ENCODE data around the gene ERO1B.
A peak's percentile ranks its signal among the peaks of the same experiment; 100 is the strongest.

- TF ChIP-seq, protein P1, sequence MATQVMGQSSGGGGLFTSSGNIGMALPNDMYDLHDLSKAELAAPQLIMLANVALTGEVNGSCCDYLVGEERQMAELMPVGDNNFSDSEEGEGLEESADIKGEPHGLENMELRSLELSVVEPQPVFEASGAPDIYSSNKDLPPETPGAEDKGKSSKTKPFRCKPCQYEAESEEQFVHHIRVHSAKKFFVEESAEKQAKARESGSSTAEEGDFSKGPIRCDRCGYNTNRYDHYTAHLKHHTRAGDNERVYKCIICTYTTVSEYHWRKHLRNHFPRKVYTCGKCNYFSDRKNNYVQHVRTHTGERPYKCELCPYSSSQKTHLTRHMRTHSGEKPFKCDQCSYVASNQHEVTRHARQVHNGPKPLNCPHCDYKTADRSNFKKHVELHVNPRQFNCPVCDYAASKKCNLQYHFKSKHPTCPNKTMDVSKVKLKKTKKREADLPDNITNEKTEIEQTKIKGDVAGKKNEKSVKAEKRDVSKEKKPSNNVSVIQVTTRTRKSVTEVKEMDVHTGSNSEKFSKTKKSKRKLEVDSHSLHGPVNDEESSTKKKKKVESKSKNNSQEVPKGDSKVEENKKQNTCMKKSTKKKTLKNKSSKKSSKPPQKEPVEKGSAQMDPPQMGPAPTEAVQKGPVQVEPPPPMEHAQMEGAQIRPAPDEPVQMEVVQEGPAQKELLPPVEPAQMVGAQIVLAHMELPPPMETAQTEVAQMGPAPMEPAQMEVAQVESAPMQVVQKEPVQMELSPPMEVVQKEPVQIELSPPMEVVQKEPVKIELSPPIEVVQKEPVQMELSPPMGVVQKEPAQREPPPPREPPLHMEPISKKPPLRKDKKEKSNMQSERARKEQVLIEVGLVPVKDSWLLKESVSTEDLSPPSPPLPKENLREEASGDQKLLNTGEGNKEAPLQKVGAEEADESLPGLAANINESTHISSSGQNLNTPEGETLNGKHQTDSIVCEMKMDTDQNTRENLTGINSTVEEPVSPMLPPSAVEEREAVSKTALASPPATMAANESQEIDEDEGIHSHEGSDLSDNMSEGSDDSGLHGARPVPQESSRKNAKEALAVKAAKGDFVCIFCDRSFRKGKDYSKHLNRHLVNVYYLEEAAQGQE (IDR thresholded peaks at IDR 0.05; ENCODE audit: insufficient replicate concordance, low read depth) = no peak
- TF ChIP-seq POLR2AphosphoS5 (IDR thresholded peaks at IDR 0.05; ENCODE audit: low read depth) = 0 out of 2 replicates have a peak, but pooled peaks have one; percentile 20
- TF ChIP-seq, protein P2, sequence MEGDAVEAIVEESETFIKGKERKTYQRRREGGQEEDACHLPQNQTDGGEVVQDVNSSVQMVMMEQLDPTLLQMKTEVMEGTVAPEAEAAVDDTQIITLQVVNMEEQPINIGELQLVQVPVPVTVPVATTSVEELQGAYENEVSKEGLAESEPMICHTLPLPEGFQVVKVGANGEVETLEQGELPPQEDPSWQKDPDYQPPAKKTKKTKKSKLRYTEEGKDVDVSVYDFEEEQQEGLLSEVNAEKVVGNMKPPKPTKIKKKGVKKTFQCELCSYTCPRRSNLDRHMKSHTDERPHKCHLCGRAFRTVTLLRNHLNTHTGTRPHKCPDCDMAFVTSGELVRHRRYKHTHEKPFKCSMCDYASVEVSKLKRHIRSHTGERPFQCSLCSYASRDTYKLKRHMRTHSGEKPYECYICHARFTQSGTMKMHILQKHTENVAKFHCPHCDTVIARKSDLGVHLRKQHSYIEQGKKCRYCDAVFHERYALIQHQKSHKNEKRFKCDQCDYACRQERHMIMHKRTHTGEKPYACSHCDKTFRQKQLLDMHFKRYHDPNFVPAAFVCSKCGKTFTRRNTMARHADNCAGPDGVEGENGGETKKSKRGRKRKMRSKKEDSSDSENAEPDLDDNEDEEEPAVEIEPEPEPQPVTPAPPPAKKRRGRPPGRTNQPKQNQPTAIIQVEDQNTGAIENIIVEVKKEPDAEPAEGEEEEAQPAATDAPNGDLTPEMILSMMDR (IDR thresholded peaks at IDR 0.05; ENCODE audit: insufficient read depth, low read length) = no peak
- TF ChIP-seq SPI1 (IDR thresholded peaks at IDR 0.05; ENCODE audit: borderline replicate concordance, low read depth) = no peak
- TF ChIP-seq GABPA (IDR thresholded peaks at IDR 0.05; ENCODE audit: low read depth) = no peak
Measured at GRCh38 chr1:236185687-236186086, 96.1 kb downstream of the ERO1B start.
